HG03196 (cell line): Measurements from ENCODE around the gene FLRT1.

Experiments
- ATAC-seq: cut with Tn5 transposase; IDR thresholded peaks from one replicate; pipeline ENCODE4 v1.9.1; 2021; ENCODE audit not compliant: unreplicated experiment

FLRT1 gene

DNA sequence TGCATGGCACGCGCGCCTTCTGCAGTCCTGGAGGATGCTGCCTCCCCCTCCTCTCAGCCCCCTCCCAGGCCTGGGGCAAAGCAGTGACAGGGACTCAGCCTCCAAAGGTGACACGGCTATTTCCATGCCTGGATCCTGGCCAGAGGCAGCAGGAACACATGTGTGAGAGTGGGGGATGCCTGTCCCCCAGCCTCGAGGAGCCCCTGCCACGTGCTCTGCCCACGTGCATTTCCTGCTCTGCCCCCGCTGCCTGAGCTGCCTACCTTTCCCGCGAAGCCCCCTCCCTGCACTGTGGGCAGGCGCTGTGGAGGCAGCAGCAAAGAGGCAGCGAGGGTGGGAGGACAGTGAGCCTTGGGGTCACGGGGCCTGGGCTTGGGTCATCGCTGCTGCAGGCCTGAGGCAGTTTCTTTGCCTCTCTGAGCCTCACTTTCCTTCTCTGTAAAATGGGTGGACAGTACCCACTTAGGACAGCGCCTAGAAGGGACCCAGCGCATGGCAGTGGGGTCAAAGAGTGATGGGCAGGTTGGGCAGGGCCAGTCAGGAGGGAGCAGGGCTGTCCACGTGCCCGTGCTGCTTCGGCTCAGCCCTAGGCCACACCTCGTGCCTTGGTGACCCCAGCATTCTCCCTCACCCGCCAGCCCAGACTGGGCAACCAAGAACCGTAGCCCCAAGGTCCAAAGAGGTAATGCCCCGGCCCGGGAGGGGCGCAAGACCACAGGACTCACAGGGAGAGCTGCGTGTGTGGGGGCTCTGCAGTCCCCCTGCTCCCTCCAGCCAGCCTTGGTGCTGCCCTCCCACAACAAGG is 48.6 kb downstream of the FLRT1 start:
- ATAC-seq, result no peak

DNA sequence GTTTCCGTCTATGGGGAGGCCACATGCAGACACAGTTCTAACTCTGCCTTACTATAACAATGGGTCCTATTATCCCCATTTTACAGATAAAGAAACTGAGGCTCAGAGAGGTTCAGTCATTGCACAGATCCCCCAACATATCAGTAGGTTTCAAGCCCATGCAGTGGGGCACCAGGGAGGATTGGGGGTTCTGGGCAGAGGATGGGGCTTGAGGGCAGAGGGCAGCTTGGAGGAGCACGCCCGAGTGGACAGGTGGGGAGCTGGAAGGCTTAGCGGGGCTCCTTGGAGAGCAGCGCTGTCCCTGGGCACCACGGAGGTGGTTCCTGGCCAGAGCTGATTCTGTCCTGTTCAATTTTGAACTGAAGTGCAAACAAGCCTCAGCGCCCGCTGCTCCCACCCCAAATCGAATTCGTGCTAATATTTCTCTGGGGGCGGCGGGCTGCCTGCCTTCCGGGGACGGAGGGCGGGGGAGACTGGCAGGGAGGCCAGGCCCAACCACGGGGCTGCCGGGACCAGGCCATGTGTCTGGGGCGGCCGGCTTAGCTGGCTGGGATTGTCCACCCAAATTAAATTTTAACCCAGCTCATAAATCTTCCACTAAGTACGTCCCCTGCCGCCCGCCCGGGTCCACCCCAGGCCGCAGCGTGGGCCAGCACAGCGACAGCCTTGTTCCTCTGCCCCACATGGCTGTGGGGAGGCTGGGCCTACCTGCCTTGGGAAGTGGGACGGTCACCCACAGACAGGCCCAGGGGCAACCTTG is 49.4 kb downstream of the FLRT1 start:
- no peak for ATAC-seq
